HepG2 (cell line): Measurements from ENCODE around the gene PMFBP1. TPM values are rescaled to one million over a fixed set of nuclear protein-coding genes. Genes with fewer than 3 reads are reported as not detected.

Experiments used
- AHDC1 ChIP-seq: sonication (generic); formaldehyde crosslinking; IDR thresholded peaks from 2 replicates; pipeline ENCODE4 v1.5.1; 2020; ENCODE audit warnings: mild to moderate bottlenecking, missing genetic modification reagents, borderline replicate concordance
- ARNTL ChIP-seq: sonication (generic); formaldehyde crosslinking; IDR thresholded peaks from 2 replicates; pipeline ENCODE4 v1.4.0; 2020; ENCODE audit warnings: mild to moderate bottlenecking, missing genetic modification reagents
- ATF7 ChIP-seq, 2 experiments: fragments of 450-650 bp in 1 of 2; sonication (generic) in 1 of 2; formaldehyde crosslinking in 1 of 2; IDR thresholded peaks; 2 replicates each; pipeline versions ENCODE4 v1.4.0 to v1.6.1; 2016 to 2020; ENCODE audit warnings: antibody characterized with exemption in 1 of 2, mild to moderate bottlenecking in 1 of 2, missing genetic modification reagents in 1 of 2
- E2F1 ChIP-seq: sonication (generic); formaldehyde crosslinking; IDR thresholded peaks from 2 replicates; pipeline ENCODE4 v1.5.0; 2020; ENCODE audit warnings: missing genetic modification reagents
- HNRNPK ChIP-seq: fragments of 200-400 bp; formaldehyde crosslinking; IDR thresholded peaks from 2 replicates; pipeline ENCODE4 v1.6.1; 2018; ENCODE audit warnings: low read length, low read depth, moderate library complexity, mild to moderate bottlenecking; ENCODE audit not compliant: poor library complexity, severe bottlenecking
- SP1 ChIP-seq, 2 experiments: fragments of 450-650 bp in 1 of 2; sonication (generic) in 1 of 2; formaldehyde crosslinking in 1 of 2; IDR thresholded peaks; 2 replicates each; pipeline versions ENCODE4 v1.4.0 to v1.6.1; 2016 to 2020; ENCODE audit warnings: missing genetic modification reagents in 1 of 2
- TBX2 ChIP-seq: sonication (generic); formaldehyde crosslinking; IDR thresholded peaks from 2 replicates; pipeline ENCODE4 v1.5.0; 2020; ENCODE audit warnings: missing genetic modification reagents, mild to moderate bottlenecking, borderline replicate concordance
- TBX3 ChIP-seq: fragments of 450-650 bp; IDR thresholded peaks from 2 replicates; pipeline ENCODE4 v1.6.1; 2017; ENCODE audit warnings: antibody characterized with exemption, mild to moderate bottlenecking, inconsistent platforms, borderline replicate concordance
- ZBTB33 ChIP-seq: sonication (generic); formaldehyde crosslinking; IDR thresholded peaks from 2 replicates; pipeline ENCODE4 v1.4.0; 2020; ENCODE audit warnings: missing genetic modification reagents
- ZNF121 ChIP-seq: sonication (generic); formaldehyde crosslinking; IDR thresholded peaks from 2 replicates; pipeline ENCODE4 v1.5.0; 2020; ENCODE audit warnings: mild to moderate bottlenecking, missing genetic modification reagents
- ZNF230 ChIP-seq: sonication (generic); formaldehyde crosslinking; IDR thresholded peaks from 2 replicates; pipeline ENCODE4 v1.4.0; 2020; ENCODE audit warnings: mild to moderate bottlenecking, missing genetic modification reagents
- ZNF570 ChIP-seq: sonication (generic); formaldehyde crosslinking; IDR thresholded peaks from 2 replicates; pipeline ENCODE4 v1.4.0; 2020; ENCODE audit warnings: mild to moderate bottlenecking, missing genetic modification reagents, borderline replicate concordance
- ZNF607 ChIP-seq: sonication (generic); formaldehyde crosslinking; IDR thresholded peaks from 2 replicates; pipeline ENCODE4 v1.5.1; 2020; ENCODE audit warnings: missing genetic modification reagents, mild to moderate bottlenecking, borderline replicate concordance
- ZNF639 ChIP-seq: conservative IDR thresholded peaks from 2 replicates; pipeline ENCODE4 v1.6.1; 2018; ENCODE audit warnings: missing genetic modification reagents
- ZNF691 ChIP-seq: sonication (generic); formaldehyde crosslinking; IDR thresholded peaks from 2 replicates; pipeline ENCODE4 v1.4.0; 2020; ENCODE audit warnings: missing genetic modification reagents, low read depth, mild to moderate bottlenecking, borderline replicate concordance
- ZNF776 ChIP-seq: sonication (generic); formaldehyde crosslinking; IDR thresholded peaks from 2 replicates; pipeline ENCODE4 v1.4.0; 2020; ENCODE audit warnings: mild to moderate bottlenecking, missing genetic modification reagents
- ZNF839 ChIP-seq: sonication (generic); formaldehyde crosslinking; IDR thresholded peaks from 2 replicates; pipeline ENCODE4 v1.4.0; 2020; ENCODE audit warnings: missing genetic modification reagents, mild to moderate bottlenecking, borderline replicate concordance
- ZSCAN31 ChIP-seq: sonication (generic); formaldehyde crosslinking; IDR thresholded peaks from 2 replicates; pipeline ENCODE4 v1.5.0; 2020; ENCODE audit warnings: low read depth, mild to moderate bottlenecking, missing genetic modification reagents
- polyA plus RNA-seq, 8 experiments: library from polyadenylated mRNA; depleted of rRNA in 3 of 8; stranded (reverse) in 7 of 8; unstranded in 1 of 8; fragments of >200 nt; fragmentation: Illumina TruSeq in 4 of 8; extraction: Trizol in 4 of 8; gene quantifications; 2 replicates each; pipeline versions ENCODE4 v1.2.1 to v1.2.3, GENCODE V29; 2011 to 2016; ENCODE audit warnings: low read depth in 4 of 8, missing spikeins in 1 of 8, mixed read lengths in 1 of 8; ENCODE audit not compliant: insufficient read depth in 1 of 8
- total RNA-seq, 5 experiments: library from RNA; depleted of rRNA; stranded (reverse); fragments of >200 nt; fragmentation: Illumina TruSeq; extraction: Trizol; gene quantifications; 2 replicates each; pipeline ENCODE4 v1.2.3, GENCODE V29; 2016; ENCODE audit warnings: low read depth in 1 of 5

PMFBP1 gene
- total and polyA plus RNA-seq, 2 of the 13 experiments (the other 11 are each of a cell fraction or from before 2014, with no cell fraction given) = 1.9 to 3.8 TPM

GRCh38 chr16:72099377-72099818 lies 72.6 kb downstream of the PMFBP1 start (continued):
- no peak for TF ChIP-seq AHDC1 (CRISPR knock-in tag)
- TF ChIP-seq ZBTB33 = peak; percentile 14; the same call in 1 of the 2 replicates
- TF ChIP-seq ZSCAN31 (CRISPR knock-in tag) = peak; percentile 54; the same call in 1 of the 2 replicates
- no peak for TF ChIP-seq ZNF121 (CRISPR knock-in tag)
- TF ChIP-seq ATF7 (IDR thresholded peaks at IDR 0.05) = no peak
- TF ChIP-seq ATF7 (CRISPR knock-in tag; IDR thresholded peaks at IDR 0.05) = no peak
- TF ChIP-seq ZNF607 = no peak
- TF ChIP-seq SP1 (IDR thresholded peaks at IDR 0.05) = no peak
- TF ChIP-seq SP1 (CRISPR knock-in tag; IDR thresholded peaks at IDR 0.05) = no peak
- TF ChIP-seq ZNF639 (CRISPR knock-in tag) = no peak
- TF ChIP-seq ZNF570 (CRISPR knock-in tag) = no peak
- no peak for TF ChIP-seq TBX3
- no peak for TF ChIP-seq ARNTL (CRISPR knock-in tag)
- TF ChIP-seq ZNF691 (CRISPR knock-in tag) = no peak
- no peak for TF ChIP-seq HNRNPK
- peak; percentile 32; the same call in 1 of the 2 replicates for TF ChIP-seq TBX2 (CRISPR knock-in tag)
- no peak for TF ChIP-seq E2F1 (CRISPR knock-in tag)
- TF ChIP-seq ZNF230 (CRISPR knock-in tag) = 0 out of 2 replicates have a peak, but pooled peaks have one; percentile 32
- TF ChIP-seq ZNF776 (CRISPR knock-in tag) = no peak
- TF ChIP-seq ZNF839 = no peak
